Small intestine (tissue), 7 donors: ENCODE data around the gene FGGY. TPM values are rescaled to one million over a fixed set of nuclear protein-coding genes. Genes with fewer than 3 reads are reported as not detected.

ENCODE experiments used
- DNase-seq, 2 donors: peaks; one replicate each; pipeline versions ENCODE4 v3.0.0 to v3.0.0-alpha.2; 2013
- FAIRE-seq: peaks from 2 replicates; lab custom pipeline; 2012; peaks lifted over from hg19 to GRCh38; lab: Jason Lieb, UNC
- H3K27ac ChIP-seq, 3 donors: one replicate each; pipeline ENCODE4 v1.5.1; 2013; ENCODE audit warnings: low read length in 2 of 3, mild to moderate bottlenecking in 2 of 3, control low read depth in 1 of 3, inconsistent platforms in 1 of 3, low read depth in 1 of 3, moderate library complexity in 1 of 3
- H3K27me3 ChIP-seq, 3 donors: one replicate each; pipeline ENCODE4 v1.6.1; 2013; ENCODE audit warnings: low read length in 3 of 3, inconsistent platforms in 1 of 3; ENCODE audit not compliant: control insufficient read depth in 3 of 3, insufficient read depth in 3 of 3
- H3K36me3 ChIP-seq, 3 donors: one replicate each; pipeline ENCODE4 v1.6.1; 2013; ENCODE audit warnings: low read length in 3 of 3, inconsistent platforms in 1 of 3, low read depth in 1 of 3, mild to moderate bottlenecking in 1 of 3, moderate library complexity in 1 of 3; ENCODE audit not compliant: control insufficient read depth in 3 of 3, insufficient read depth in 2 of 3
- H3K4me1 ChIP-seq, 3 donors: one replicate each; pipeline ENCODE4 v1.6.1; 2013; ENCODE audit warnings: low read length in 2 of 3, inconsistent platforms in 1 of 3, low read depth in 1 of 3, mild to moderate bottlenecking in 1 of 3, moderate library complexity in 1 of 3; ENCODE audit not compliant: control insufficient read depth in 3 of 3, insufficient read depth in 2 of 3
- H3K4me3 ChIP-seq, 3 donors: one replicate each; pipeline ENCODE4 v1.5.1; 2013; ENCODE audit warnings: low read length in 3 of 3, control low read depth in 1 of 3, inconsistent platforms in 1 of 3, low read depth in 1 of 3, mild to moderate bottlenecking in 1 of 3, moderate library complexity in 1 of 3
- H3K9me3 ChIP-seq, 2 donors: one replicate each; pipeline ENCODE4 v1.6.1; 2013; ENCODE audit warnings: low read depth in 1 of 2, low read length in 1 of 2; ENCODE audit not compliant: control insufficient read depth in 2 of 2, insufficient read depth in 1 of 2
- WGBS, 3 donors: extraction: QIAGEN DNeasy Blood & Tissue Kit; methylation state at CpG; one replicate each; pipeline ENCODE4 v1.1.7; 2013; 5-methylcytosine and 5-hydroxymethylcytosine counted together
- polyA plus RNA-seq, 4 donors: library from polyadenylated mRNA; stranded (reverse) in 3 of 4; unstranded in 1 of 4; fragments of 200-250 nt in 3 of 4; fragments of 120-200 nt in 1 of 4; gene quantifications; one replicate each; pipeline versions ENCODE4 v1.2.1 to v1.2.3, GENCODE V29; 2013
- donor health status: healthy with polysubstance abuse.
- donor health status: control.
- donor health status: control.
- donor health status: Bipolar disorder and iron deficiency.
- donor health status: healthy.

Gene FGGY
- polyA plus RNA-seq, 4 donors = 12.3 to 28.0 (median 15.0) TPM

DNA sequence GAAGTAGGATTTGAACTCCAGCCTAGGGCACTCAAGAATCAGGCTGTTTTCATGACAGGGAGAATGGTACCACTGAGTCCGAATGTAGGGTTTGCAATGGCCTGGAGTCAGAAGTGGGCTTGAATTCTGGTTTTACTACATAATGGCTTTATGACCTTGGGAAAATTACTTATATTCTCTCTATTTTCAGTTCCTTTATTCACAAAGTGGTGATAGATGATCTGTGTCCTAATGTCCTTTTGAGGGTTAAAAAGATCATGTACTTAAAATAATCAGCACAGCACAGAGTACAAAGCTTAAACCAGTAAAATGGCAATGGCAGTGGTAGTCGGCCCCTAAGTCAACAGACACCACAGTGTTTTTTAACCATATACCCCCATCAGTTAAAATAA lies 454.1 kb downstream of the FGGY start:
- WGBS, 3 donors = 80 to 84% (median 82%) methylated on average over 2 of the region's 2 CpGs
- Histone ChIP-seq H3K27me3 (no peaks in the 10 kb centered on the region), H3K9me3 (no peaks in the 10 kb centered on the region), H3K27ac (no peak overlapping the region), H3K36me3 (no peaks in the 10 kb centered on the region), H3K4me1 (no peaks in the 10 kb centered on the region), H3K4me3 (no peak overlapping the region)
- FAIRE-seq (no peak), DNase-seq (no peak)

GRCh38 chr1:59751801-59752200 lies 454.9 kb downstream of the FGGY start:
- no peaks in the 10 kb centered on the region for H3K9me3 ChIP-seq
- H3K4me1 ChIP-seq = no peaks in the 10 kb centered on the region
- no peak overlapping the region for H3K4me3 ChIP-seq
- H3K36me3 ChIP-seq = no peaks in the 10 kb centered on the region
- no peak for DNase-seq
- 86 to 88% (median 88%) methylated on average over 2 of the region's 2 CpGs for WGBS, 3 donors
- H3K27me3 ChIP-seq = no peaks in the 10 kb centered on the region
- FAIRE-seq = no peak
- H3K27ac ChIP-seq = no peak overlapping the region

- DNase-seq (no peak), FAIRE-seq (no peak)
- WGBS, 3 donors = 70 to 84% (median 79%) methylated on average over 5 of the region's 5 CpGs
- no peaks in the 10 kb centered on the region for H3K4me1 ChIP-seq
- no peaks in the 10 kb centered on the region for H3K36me3 ChIP-seq
- H3K27ac ChIP-seq = no peak overlapping the region
- H3K4me3 ChIP-seq = no peak overlapping the region
- H3K27me3 ChIP-seq = no peaks in the 10 kb centered on the region
- H3K9me3 ChIP-seq = no peaks in the 10 kb centered on the region
Observed at GRCh38 chr1:59752556-59753414, 455.9 kb downstream of the FGGY start.

DNA sequence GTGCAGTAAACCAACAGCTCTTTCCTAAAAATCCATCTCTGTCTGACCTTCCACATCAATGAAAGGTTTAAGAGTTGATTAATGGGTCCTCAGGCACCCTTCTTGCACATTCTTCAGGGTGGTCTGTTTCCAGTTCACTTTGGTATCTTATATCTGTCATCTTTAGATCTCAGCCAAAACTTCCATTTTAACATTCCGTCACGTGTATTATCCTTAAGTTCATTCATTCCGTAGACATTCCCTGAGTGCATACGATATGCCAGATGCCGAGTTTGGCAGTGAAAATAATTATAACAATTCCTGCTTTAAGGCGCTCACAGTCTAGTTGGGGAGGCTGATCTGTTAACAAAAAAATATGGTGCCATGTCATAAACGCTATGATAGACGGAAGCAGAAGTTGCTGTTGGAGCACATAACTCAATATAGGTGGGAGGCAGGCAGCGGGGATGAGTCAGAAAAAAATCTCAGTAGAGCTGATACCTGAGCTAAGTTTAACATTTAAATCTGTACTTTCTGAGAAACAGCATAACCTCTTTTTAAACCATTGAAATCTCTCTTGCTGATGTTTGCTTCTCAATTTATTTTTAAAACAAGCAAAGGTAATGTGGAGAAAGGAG lies 458.3 kb downstream of the FGGY start:
- WGBS, 3 donors = 90 to 96% (median 94%) methylated on average over 9 of the region's 9 CpGs
- Histone ChIP-seq H3K27me3 (no peaks in the 10 kb centered on the region), H3K9me3 (no peaks in the 10 kb centered on the region), H3K27ac (no peak overlapping the region), H3K4me3 (no peak overlapping the region), H3K36me3 (no peaks in the 10 kb centered on the region), H3K4me1 (peaks cover 0 to 3% (median 3%) of the 10 kb centered on the region in 3 donors)
- FAIRE-seq (no peak), DNase-seq (no peak)

DNA sequence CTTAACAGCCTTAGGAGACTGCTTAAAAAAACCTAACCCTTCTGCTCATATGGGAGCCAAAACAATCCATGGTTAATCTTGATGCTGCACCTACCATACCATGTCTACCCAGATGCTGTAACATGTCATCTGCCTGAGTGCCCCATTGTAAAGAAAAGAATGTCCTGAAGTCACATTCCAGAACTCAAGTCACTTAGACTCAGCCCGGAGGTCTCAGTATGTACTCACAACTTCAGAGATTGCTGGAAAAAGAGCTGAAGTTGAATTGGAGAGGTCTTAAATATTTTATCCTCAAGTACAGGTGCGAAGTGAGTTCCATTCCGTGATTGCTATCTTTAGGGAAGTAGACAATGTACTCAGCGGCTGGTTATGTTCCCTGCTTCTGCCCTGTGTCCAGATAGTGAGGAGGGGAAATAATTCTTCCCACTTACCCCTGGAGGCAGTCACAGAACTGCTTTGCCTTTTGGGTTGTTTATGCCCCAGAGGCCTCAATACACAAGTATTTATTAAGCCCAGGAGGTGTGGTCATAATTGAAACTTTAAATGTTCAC lies 460.4 kb downstream of the FGGY start:
- peaks cover 0 to 3% (median 3%) of the 10 kb centered on the region in 3 donors for H3K4me1 ChIP-seq
- no peak overlapping the region for H3K4me3 ChIP-seq
- no peaks in the 10 kb centered on the region for H3K9me3 ChIP-seq
- no peaks in the 10 kb centered on the region for H3K27me3 ChIP-seq
- FAIRE-seq (no peak), DNase-seq (no peak)
- H3K27ac ChIP-seq = no peak overlapping the region
- H3K36me3 ChIP-seq = no peaks in the 10 kb centered on the region
- 87 to 91% (median 89%) methylated on average over 4 of the region's 4 CpGs for WGBS, 3 donors

DNA sequence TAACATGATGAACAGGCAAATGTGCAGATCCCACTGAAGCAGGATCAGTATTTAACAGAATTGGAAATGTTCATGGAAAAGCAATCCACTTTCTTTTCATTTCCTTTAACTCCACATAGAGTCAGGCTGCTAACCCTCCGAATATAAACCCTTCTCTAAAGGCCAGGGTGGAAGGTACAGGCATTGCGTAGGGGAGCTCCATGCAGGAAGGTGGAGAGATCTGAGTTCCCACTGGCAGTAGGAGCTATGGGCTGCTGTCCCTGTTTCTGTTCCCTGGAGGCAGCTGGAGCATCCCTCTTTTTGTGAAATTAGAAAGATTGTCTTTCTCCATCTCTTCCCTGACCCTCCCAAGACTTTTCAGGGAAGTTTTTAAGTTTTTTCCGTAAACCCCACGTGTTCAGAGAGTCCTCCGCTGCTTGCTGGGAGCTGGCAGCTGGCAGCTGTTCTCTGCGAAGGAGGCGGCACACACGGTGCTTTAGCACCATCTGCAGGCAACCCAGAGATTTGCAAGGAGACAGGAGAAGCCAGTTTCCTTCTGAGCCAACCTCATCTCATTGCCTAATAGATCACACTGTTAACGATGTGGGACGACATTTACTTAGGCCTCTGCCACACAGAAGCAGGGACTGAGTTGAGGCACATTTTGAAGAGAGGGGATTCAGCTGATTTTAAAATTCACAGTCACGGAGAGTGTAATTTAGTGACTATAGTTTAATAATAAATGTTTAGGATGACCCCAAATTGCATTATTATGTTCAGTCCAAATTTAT lies 462.4 kb downstream of the FGGY start:
- H3K4me1 ChIP-seq = peaks cover 0 to 3% (median 3%) of the 10 kb centered on the region in 3 donors
- 7 to 10% (median 8%) methylated on average over 11 of the region's 11 CpGs for WGBS, 3 donors
- FAIRE-seq = no peak

GRCh38 chr1:59761443-59761842 lies 464.5 kb downstream of the FGGY start:
- no peaks in the 10 kb centered on the region for H3K27me3 ChIP-seq
- DNase-seq (no peak), FAIRE-seq (no peak)
- H3K36me3 ChIP-seq = no peaks in the 10 kb centered on the region
- no peaks in the 10 kb centered on the region for H3K9me3 ChIP-seq
- no peak overlapping the region for H3K4me3 ChIP-seq
- no peak overlapping the region for H3K27ac ChIP-seq
- WGBS, 3 donors = 84 to 88% (median 84%) methylated on average over 3 of the region's 3 CpGs
- H3K4me1 ChIP-seq = peaks cover 0 to 3% (median 3%) of the 10 kb centered on the region in 3 donors

More for the DNA sequence above, 462.4 kb downstream of the FGGY start:
- peak; percentile 81 to 91 for DNase-seq
- no peaks in the 10 kb centered on the region for H3K36me3 ChIP-seq
- H3K27ac ChIP-seq = peak overlapping the region in 1 of 3 donors; percentile 33
- no peak overlapping the region for H3K4me3 ChIP-seq
- H3K9me3 ChIP-seq = no peaks in the 10 kb centered on the region
- H3K27me3 ChIP-seq = no peaks in the 10 kb centered on the region

DNA sequence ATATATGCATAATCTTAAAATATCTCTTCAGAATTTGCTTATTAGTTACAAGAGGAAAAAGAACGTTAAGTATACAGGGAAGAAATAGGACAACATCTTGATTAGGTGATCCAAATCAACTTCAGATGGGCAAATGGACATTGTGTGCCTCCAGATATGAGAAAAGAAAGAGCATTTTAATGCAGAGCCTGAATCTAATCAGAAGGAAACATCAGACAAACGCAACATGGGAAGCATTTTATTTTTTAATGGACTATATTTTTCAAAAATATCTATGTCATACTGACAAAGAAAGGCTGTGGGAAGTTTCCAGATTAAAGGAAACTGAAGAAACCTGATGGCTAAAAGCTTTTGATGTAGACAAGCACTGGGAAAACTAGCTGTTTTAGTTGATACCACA lies 466.5 kb downstream of the FGGY start:
- Histone ChIP-seq H3K27me3 (no peaks in the 10 kb centered on the region), H3K27ac (no peak overlapping the region), H3K4me1 (peaks cover 0 to 3% (median 3%) of the 10 kb centered on the region in 3 donors), H3K4me3 (no peak overlapping the region), H3K36me3 (no peaks in the 10 kb centered on the region), H3K9me3 (no peaks in the 10 kb centered on the region)
- 71 to 87% (median 87%) methylated on average over 2 of the region's 2 CpGs for WGBS, 3 donors
- no peak for FAIRE-seq
- no peak for DNase-seq
